Breast epithelium (tissue), 3 donors: ENCODE results near the gene ZNF423.
"Not testable (repeated sequence)": the region's sequence is repeated elsewhere in the genome, so short reads cannot be mapped to it uniquely, and the experiment has no call there.

Source experiments
- POLR2A ChIP-seq: fragments of 450-650 bp; IDR thresholded peaks from one replicate; pipeline ENCODE4 v1.6.1; 2016; ENCODE audit warnings: antibody characterized with exemption, mild to moderate bottlenecking, moderate library complexity
- POLR2AphosphoS5 ChIP-seq, 3 donors: sonication (generic); formaldehyde crosslinking; IDR thresholded peaks; one replicate each; pipeline ENCODE4 v1.6.1; 2017; ENCODE audit warnings: antibody characterized with exemption in 3 of 3
- TF ChIP-seq, protein P1 (sequence below), 3 donors: fragments of 450-650 bp; IDR thresholded peaks; one replicate each; pipeline ENCODE4 v1.5.1; 2016 to 2017; ENCODE audit warnings: antibody characterized with exemption in 3 of 3, mild to moderate bottlenecking in 3 of 3, moderate library complexity in 3 of 3

DNA sequence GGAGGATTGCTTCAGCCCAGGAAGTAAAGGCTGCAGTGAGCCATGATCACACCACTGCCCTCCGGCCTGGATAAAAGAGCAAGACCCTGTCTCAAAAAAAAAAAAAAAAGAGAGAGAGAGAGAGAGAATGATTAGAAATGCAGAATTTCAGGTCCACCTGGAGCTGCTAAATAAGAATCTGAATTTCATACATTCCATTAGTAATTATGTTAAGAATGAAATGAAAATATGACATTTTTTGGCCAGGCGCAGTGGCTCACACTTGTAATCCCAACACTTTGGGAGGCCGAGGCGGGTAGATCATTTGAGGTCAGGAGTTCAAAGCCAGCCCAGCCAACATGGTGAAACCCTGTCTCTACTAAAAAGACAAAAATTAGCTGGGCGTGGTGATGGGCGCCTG, 178.3 kb downstream of the ZNF423 start:
- TF ChIP-seq POLR2AphosphoS5 (IDR thresholded peaks at IDR 0.05); POLR2A: not testable (repeated sequence)
- TF ChIP-seq, protein P1, sequence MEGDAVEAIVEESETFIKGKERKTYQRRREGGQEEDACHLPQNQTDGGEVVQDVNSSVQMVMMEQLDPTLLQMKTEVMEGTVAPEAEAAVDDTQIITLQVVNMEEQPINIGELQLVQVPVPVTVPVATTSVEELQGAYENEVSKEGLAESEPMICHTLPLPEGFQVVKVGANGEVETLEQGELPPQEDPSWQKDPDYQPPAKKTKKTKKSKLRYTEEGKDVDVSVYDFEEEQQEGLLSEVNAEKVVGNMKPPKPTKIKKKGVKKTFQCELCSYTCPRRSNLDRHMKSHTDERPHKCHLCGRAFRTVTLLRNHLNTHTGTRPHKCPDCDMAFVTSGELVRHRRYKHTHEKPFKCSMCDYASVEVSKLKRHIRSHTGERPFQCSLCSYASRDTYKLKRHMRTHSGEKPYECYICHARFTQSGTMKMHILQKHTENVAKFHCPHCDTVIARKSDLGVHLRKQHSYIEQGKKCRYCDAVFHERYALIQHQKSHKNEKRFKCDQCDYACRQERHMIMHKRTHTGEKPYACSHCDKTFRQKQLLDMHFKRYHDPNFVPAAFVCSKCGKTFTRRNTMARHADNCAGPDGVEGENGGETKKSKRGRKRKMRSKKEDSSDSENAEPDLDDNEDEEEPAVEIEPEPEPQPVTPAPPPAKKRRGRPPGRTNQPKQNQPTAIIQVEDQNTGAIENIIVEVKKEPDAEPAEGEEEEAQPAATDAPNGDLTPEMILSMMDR (IDR thresholded peaks at IDR 0.05), result not testable (repeated sequence)
